ENCODE measurements around the gene JOSD2.

DNA sequence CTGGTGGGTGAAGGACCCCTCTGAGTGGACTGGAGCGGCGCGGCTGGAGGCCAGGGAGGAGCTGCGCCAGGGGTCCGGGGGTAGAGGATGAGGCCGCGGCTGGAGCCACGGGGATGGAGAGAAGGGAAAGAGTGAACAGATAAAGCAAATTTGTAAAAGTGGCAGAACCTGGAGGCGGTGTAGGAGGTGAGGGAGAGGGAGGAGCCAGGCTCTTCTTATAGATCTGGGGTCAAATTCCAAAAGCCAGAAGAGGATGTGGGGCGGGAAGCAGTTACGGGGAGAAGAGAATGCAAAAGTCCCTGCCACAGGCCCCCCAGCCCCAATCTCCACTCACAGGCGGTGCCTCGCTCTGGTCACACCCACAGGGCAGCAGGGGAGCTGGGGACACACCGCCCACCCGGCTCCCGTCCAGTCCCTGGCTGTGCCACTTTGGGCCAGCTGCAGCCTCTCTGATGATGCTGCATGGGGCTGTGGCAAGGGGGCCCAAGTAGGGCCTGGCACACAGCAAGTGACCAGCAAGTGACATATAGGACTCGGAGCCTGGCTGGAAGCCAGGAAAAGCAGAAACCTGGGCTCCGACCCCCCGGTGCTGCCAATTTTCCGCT is 46.1 kb upstream of the JOSD2 start:
- TF ChIP-seq CTCF (IDR thresholded peaks at IDR 0.05; ENCODE audit: extremely low read depth in 1 of 2, insufficient read depth in 1 of 2, low read depth in 1 of 2, low read length in 2 of 2), result no peak
- no peak for TF ChIP-seq POLR2A (IDR thresholded peaks at IDR 0.05; ENCODE audit: low read depth, low read length)
- TF ChIP-seq MYC (IDR thresholded peaks at IDR 0.05; ENCODE audit: low read depth, low read length), result no peak
- TF ChIP-seq POLR2AphosphoS5 (IDR thresholded peaks at IDR 0.05; ENCODE audit: insufficient read depth, low read depth, low read length), result no peak
- TF ChIP-seq JUN (IDR thresholded peaks at IDR 0.05; ENCODE audit: borderline replicate concordance, insufficient read depth, insufficient read length, low read depth), result no peak
- TF ChIP-seq FOS (IDR thresholded peaks at IDR 0.05; ENCODE audit: borderline replicate concordance, insufficient read depth, low read length), result no peak
- TF ChIP-seq EZH2 (IDR thresholded peaks at IDR 0.05; ENCODE audit: borderline replicate concordance, low read depth, low read length, severe bottlenecking), result no peak
- TF ChIP-seq, protein P1, sequence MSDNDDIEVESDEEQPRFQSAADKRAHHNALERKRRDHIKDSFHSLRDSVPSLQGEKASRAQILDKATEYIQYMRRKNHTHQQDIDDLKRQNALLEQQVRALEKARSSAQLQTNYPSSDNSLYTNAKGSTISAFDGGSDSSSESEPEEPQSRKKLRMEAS (IDR thresholded peaks at IDR 0.05; ENCODE audit: insufficient read depth, insufficient read length), result no peak
- TF ChIP-seq GATA2 (IDR thresholded peaks at IDR 0.05; ENCODE audit: insufficient read depth, insufficient read length, low read depth, low read length), result no peak

All from endothelial cell of umbilical vein (primary cell).